HG02840 (cell line): ENCODE measurements around the gene HLTF.

Experiments used
- ATAC-seq: cut with Tn5 transposase; IDR thresholded peaks from one replicate; pipeline ENCODE4 v1.9.1; 2021; ENCODE audit warnings: mild to moderate bottlenecking, moderate library complexity, moderate number of reproducible peaks; ENCODE audit not compliant: unreplicated experiment, low FRiP score

Gene HLTF

GRCh38 chr3:149019580-149019979 lies 66.8 kb downstream of the HLTF start:
- ATAC-seq: no peak

DNA sequence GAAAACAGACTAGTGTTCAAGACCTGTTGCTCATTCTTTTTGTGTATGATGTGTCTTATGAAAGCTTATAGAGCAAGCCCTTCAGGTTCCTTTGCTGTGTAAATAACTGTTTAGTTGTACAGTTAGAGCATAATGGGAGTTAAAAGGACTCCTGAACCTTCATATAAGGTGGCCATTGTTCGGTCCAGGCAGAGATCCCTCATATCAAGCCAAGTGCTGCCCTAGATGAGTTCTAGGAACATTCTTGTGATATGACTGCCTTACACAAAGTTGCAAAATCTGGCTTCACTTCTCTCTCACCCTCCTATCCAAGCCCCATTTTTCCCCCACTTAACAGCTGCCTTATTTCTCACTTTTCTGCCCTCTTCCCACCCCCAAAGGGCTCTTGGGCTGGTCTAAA lies 68.1 kb downstream of the HLTF start:
- ATAC-seq: no peak

DNA sequence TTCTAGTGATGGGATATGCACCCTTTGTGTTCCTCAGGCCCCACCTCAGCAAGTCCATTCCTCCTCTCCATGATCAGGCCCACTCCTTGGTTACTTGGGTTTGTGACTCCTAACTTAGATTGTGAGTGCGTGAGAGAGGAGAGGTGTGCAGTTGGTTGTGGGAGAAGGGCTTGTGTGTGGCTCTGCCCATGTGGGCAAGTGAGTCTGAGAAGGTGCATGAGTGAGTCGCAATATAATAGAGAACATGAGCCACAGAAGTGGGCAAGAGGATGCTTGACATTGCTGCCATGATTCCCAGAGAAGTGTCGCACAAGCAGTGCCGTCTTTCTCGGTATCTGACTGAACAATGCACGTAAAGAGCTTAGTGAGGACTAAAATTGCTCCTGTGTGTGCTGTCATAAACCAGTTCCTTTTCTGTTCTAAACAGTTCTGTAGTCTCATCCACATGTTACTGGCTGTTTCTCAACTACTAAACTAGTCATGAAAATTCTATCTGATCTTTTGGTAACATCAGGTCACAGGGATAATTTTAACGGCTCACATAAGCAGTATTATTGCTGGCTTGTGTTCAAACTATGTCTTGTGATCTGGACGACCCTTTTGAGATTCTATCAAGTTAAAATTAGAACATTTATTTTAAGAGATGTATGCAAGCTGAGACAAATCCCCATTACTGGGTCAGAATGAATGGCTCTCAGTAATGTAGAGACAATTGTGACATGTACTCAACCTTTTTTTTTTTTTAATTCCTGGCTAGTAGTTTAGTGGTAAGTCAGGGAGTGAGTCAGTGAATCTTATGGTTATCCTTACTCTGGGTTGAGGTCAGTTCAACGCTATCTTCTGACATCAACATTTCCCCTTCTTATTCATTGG lies 69.4 kb downstream of the HLTF start:
- ATAC-seq: no peak

- no peak for ATAC-seq
Measured at GRCh38 chr3:149016242-149016641, 70.1 kb downstream of the HLTF start.

- no peak for ATAC-seq
Measured at GRCh38 chr3:149015393-149015792, 70.9 kb downstream of the HLTF start.

GRCh38 chr3:149013726-149014125 lies 72.6 kb downstream of the HLTF start:
- ATAC-seq: no peak

GRCh38 chr3:149011676-149012075 lies 74.7 kb downstream of the HLTF start:
- no peak for ATAC-seq

GRCh38 chr3:149010966-149011365 lies 75.4 kb downstream of the HLTF start:
- ATAC-seq: no peak

GRCh38 chr3:149010504-149010951 lies 75.8 kb downstream of the HLTF start:
- no peak for ATAC-seq

DNA sequence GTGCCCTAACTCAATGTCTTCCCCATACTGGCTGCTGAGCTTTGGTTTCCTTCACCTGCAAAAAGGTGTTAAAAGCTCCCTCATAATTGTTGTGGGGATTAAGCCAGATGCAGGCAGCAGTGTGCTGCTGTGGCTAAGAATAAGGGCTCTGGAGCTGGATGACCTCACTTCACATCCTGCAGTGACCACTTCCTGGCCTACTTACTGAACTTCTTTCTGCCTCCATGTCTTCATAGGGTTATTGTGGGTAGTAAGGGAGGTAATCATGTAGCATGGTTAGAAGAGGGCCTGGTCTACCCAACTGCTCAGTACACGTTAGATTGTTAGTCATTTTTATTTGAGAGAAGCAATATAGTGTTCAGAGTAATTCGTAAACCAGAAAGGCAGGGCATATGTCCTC lies 76.6 kb downstream of the HLTF start:
- no peak for ATAC-seq

GRCh38 chr3:149007567-149008257 lies 78.6 kb downstream of the HLTF start:
- no peak for ATAC-seq

DNA sequence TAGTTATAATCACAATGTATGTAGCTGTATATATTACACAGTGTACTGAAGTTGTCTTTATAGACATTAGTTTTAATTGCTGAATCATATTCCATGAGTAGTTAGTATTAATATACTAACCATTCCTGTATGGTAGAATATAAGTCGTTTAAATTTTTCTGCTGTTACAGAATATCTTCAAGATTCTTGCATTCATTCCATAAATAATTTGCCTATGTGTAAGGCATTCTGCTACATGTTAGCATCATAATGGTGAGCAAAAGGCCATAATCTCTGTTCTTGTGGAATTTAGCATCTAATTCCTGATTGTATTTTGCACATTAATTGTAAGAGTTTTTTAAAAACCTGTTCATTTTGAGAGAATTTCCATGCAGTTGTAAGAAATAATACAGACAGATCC lies 80.9 kb downstream of the HLTF start:
- no peak for ATAC-seq

- no peak for ATAC-seq
Measured at GRCh38 chr3:149004622-149005021, 81.7 kb downstream of the HLTF start.

DNA sequence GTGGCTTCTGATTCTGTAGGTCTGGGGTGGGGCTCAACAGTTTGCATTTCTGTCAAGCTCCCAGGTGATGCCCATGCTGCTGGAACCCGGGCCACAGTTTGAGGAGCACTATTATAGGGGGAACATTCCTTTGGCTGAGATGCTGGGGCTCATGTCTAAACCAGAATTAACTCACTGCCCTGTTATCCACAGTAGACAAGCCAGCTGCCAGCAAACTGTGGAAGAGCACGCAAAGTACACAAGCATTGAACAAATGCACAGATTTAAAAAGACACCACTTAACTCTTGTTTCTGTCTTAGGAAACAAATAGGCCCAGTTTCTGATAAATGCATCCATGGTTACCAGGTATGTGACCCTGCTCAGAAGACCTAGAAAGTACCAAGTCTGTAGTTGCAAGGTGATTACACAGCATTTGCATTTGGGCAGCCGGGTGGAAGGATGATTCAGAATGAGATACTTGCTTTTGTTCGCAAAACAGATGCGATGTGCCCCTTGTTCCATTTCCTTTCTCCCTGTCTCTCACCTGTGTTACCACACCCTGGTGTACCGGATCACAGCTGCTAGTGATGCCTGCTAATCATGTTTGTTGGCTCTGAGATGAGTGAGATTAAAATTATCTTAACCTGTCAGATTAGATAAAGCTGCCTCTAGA lies 82.6 kb downstream of the HLTF start:
- peak; percentile 72 for ATAC-seq

GRCh38 chr3:149001727-149002126 lies 84.6 kb downstream of the HLTF start:
- ATAC-seq: no peak

DNA sequence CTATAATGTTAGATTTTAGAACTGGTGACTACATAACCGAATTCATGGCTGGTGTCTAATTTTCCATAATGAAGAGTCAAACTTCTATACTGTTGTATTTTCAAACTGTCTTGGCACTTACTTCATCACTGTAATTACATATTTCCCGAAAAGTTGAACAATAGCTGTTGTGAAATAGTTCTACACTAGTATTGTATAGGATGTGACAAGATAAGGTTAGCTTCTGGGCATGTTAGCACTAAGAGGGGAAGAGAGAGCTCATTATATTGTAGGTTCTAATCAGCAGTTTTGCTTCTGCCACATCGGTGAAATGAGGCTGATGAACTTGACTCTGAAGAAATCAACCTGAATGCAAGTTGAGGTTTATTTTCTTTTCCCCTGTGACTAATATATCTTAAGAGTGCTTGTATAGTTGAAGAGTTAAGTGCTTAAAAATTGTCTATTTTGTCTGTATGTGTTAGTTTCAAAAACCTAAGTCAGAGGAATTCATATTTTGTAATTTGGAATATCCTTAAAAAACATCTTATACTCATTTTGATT lies 86.1 kb downstream of the HLTF start:
- ATAC-seq: no peak

GRCh38 chr3:148999806-149000205 lies 86.5 kb downstream of the HLTF start:
- no peak for ATAC-seq

DNA sequence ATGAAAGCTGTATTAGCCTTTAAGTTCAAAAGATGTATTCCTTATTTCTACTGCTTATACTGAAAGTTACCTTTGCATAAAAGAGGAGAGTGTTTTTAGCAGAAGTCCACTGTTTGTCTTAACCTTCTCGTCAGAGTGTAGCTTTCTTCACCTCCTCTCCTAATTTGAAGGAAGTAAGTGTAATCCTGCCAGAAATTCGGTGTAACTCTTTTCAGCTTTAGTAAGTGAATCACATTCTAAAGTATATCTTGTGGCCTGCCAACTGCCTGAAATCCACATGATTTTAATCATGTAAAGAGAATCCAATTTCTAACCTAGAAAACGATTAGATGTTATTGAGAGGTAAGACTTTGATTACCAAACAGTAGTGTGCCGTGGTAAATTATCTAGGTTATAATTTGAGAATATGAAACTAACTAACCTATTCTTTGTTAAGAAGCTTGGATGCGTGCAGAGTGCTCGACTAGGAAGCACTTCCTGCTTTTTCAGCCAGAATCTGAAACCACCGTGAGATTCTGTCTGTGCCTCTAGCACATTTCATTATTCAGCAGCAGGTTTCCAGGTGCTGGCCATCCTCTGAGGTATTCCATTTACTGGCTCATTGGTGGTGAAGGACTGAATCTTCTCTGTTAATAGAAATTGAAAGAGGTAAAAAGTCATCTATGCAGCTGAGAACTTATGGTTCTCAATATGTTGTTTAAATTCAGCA lies 87.5 kb downstream of the HLTF start:
- no peak for ATAC-seq

DNA sequence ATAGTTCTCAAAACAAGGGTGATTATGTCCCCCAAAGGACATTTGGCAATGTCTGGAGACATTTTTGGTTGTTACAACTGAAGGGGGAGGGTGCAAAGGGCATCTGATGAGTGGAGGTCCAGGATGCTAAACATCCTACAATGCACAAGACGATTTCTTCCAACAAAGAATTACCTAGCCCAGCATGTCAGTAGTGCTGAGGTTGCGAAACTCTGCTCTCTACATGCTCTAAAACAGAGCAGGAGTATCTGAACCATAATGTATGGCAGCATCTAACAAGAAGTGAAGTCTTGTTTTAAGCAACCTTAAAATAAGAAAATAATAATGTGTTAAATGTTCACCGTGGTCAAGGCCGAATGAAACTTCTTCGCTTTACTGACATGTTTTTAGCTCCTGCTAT lies 88.0 kb downstream of the HLTF start:
- no peak for ATAC-seq

GRCh38 chr3:148997623-148998022 lies 88.7 kb downstream of the HLTF start:
- ATAC-seq: no peak
